ENCODE results near the gene ERC1.
A peak's percentile ranks its signal among the peaks of the same experiment; 100 is the strongest.

ERC1 gene

DNA sequence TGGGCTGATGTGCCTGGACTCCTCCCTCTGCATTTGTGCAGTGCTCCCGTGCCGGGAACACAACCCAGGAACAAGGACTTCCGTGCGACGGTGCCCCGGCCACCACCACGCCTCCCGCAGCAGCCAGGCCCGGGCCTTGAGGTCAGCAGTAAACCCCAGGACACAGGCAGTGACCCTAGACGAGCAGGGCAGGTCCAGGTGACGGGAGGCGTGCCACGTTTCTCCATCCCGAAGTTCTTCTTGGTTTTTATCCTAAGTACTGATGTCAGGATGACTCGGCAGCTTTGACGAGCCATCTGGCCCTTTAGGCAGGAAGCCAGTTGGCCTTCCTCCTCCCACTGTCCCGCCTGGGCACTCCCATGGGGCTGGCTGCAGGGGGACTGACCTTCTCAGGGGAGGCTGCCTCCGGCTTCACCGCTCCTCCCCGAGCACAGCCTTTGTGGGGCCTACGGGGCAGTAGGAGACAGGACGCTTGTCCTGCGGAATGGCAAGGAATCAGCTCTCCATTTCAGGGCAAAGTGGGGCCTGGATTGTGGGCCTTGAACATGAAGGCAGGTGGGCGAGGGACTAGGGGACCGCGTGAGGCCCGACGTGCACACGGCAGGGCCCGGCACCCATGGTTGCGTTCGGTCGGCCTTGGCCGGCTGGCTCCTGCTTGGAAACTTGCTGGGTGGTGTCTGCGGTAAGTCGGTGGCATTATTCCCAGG, 509.2 kb downstream of the ERC1 start:
- DNase-seq: no peak

GRCh38 chr12:1501001-1501400, 510.0 kb downstream of the ERC1 start:
- DNase-seq: no peak

DNA sequence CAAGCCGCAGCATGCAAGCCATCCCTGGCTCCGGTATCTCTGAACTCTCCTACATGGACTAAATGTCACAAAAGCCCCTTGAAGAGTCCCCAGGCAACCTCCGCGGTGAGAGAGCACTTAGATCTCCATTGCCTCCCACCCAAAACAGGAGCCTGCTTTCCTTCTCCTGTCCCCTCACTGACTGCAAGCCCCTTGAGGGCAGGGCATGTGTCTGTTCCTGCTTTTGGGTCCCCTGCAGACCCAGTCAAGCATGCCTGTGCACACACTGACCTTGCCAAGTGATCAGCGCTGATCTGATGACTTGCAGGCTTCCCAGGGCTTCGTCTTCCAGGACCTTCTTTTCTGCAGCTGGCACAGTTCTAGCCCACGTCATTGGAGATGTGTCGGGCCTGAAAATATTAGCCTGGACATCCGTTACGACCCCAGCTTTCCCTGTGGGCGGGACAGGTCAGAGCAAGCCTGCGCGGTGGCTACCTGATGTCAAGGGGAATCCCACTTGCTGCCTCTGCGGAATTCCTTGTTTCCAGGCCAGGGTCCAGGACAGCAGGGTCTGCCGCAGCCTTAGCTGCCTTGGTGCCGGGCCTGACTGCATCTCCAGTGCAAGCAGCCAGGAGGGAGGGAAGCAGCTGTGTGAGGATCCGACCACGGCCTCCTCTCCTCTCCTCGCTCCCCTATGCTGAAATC, 510.8 kb downstream of the ERC1 start:
- no peak for DNase-seq

GRCh38 chr12:1502379-1502720, 511.3 kb downstream of the ERC1 start:
- DNase-seq: no peak

DNA sequence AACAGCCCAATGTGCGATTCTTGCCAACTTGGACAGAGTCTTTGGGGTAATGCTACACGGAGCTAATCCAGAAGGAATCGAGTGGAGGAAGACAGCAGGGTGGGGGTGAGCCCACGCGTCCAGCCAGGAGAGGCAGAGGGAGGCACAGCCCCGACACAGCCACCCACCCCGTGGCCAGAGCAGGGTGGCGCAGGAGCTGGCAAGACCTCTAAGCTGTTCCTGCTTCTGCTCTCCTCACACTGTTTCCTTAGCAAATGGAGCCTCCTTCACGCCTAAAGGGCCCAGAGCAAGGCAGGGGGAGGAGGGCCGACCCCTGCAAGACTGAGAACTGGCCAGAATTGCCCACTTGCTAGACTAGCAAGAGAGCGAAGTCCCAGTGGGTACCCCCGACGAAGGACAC, 511.8 kb downstream of the ERC1 start:
- no peak for DNase-seq

DNA sequence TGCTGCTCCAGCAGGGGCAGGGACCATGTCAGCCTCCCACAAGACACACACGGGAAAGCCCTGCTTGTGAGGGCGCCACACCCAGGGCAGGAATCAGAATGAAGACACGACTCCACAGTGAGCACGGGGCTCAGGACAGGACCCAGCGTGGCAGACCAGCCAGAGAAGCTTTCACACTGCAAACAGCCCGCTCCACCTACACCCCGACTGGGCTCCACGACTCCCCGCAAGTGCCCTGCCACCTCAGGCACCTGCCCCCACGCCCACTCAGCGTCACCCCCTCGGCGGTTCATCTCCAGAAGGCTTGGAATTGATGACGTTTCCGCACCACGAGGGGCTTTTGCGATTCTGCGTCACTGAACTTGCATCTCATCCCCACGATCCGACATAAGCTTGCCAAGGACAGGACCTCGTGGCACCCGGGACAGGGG, 512.3 kb downstream of the ERC1 start:
- no peak for DNase-seq

GRCh38 chr12:1504304-1504894, 513.4 kb downstream of the ERC1 start:
- no peak for DNase-seq

DNA sequence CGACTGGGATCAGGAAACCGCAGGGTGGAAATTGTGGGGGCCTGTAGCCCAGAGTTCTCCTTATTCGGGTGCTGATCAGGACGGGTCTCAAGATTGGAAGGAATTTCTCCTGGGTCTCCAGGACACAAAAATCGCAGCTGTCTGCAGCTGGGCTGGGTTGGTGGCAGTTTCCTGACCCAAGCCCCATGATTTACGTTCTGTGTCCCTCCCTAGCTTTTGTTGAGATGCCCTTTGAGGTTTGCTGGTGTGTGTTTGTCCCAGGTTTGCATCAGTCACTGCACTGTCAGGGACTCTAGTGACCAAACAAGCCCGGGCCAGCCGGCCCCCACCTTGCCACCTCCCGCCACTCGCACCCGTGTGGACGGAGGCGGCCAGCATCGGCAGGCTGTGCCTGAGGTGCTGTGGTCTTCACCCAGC, 513.9 kb downstream of the ERC1 start:
- DNase-seq: no peak

- DNase-seq: no peak
Observed at GRCh38 chr12:1505576-1505975, 514.6 kb downstream of the ERC1 start.

DNA sequence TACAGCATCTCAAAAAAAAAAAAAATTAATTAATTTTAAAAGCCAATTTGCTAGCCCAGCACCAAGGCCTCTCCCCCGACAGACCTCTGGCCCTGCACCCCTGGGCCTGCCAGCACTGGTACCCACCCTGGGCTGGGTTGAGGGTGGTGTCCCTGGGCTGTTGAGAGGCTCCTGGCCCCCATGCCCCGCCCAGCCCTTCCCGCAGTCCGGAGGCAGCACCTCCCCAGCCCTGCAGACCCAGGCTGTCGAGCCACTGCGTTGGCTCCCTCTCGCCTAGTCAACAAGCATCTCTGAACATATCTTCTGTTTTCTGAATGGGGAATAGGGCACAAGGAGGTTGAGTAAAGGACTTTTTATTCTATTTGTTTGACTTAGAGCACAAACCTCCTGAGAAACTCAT, 516.3 kb downstream of the ERC1 start:
- DNase-seq: no peak

GRCh38 chr12:1509413-1510052, 518.5 kb downstream of the ERC1 start:
- no peak for DNase-seq

DNA sequence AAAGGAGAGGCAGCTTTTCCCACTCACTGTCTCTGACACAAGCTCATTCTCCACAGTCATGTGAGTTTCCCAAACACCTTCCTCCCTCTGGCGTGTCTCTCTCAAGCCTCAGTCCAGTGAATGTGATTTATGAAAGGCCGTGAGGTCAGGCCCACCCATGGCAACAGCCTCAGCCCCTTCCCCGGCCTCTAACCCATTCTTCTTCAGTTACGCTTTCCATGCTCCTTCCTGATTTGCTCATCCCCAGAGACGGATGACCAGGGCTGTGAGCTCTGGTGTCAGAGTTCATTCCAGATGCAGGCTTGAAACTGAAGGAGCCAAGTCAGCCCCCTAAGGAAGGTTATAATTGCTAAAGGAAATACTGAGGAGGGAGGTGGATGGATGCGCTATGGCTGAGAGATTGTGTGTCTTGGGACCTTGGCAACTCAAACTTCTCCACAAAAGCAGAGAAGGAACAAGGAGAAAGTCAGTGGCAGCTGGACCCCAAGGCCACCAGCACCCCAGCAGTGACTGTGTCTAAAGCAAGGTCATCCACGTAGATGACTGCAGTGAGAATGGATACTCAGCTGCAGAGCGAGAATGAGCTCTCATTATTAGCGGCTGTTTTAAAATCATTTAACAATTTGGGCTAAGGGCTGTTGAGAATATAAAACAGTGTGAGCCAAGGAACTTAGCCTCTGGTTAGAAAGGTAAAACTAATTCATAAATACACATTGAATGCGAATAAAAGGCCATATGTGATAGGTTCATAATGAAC, 519.2 kb downstream of the ERC1 start:
- DNase-seq: no peak

GRCh38 chr12:1515010-1515409, 524.0 kb downstream of the ERC1 start:
- no peak for DNase-seq

- no peak for DNase-seq
Observed at GRCh38 chr12:1515428-1515827, 524.4 kb downstream of the ERC1 start.

DNA sequence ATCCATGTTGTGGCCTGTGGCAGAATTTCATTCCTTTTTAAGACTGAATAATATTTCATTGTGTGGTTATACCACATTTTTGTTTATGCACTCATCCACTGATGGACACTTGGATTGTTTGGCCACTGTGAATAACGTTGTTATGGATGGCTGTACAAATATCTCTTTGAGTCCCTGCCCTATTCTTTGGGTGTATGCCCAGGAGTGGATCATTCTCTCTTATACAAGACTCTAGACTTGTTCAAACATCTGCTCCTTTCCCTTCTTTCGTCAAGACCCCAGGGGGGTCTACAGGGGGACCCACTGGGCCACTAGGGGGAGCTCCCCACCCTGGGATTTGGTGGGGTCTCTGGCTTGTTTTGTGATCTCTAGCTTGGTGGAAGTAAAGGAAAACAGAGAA, 526.0 kb downstream of the ERC1 start:
- no peak for DNase-seq

DNA sequence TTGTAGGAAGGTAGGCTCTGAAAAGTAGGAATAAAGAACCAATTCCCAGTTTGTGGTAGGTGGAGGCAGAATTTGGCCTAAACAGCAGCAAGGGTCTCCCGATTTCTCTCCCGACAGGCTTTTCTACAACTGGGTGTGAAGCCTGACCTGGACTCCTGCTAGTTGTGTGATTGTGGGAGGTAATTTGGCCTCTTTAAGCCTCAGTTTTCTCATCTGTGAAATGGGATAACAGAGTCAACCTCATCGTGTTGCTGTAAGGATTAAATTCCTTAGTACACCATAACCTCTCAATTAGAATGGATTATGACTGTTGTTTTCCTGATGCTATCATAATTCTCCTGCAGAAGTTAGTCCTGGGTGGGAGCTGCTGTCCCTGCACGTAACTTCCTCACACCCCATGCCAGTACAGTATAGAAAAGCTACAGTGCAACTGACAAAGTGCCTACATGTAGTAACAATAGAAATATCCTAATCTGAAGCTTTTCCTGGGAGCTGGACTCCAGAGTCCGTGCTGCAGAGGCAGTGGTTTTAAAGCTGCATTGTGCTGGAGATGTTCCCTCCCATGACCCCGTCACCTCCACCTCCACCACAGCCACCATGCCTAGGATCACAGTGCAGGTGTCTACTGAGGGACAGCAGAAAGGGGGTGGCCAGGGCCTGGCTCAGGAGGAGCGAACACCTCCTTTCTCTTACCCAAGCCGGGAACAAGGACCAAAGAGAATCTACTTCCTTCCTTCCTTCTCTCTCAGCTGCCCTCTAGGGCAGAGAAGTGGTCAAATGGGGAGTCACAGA, 526.9 kb downstream of the ERC1 start:
- DNase-seq: no peak

- DNase-seq: peak; percentile 59 to 72
Observed at GRCh38 chr12:1518591-1519516, 527.8 kb downstream of the ERC1 start.

DNA sequence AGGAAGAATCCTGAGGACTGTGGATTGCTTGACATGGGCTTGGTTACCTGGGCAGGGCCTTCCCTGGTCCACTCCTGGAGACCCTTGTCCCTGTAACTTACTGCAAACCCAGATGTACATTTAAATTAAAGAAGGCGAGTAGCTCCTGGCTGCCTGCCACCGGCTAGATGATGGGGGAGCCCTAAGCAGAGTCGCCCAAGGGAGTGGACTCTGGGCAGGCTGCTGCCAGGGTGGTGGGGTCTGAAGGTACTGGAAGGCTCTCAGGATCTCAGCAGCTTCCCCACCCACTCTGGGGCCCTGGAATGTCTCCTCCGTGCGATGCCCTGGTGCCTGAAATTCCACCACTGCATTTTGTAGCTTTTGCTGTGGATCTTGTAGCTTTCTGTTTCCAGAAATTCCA, 528.6 kb downstream of the ERC1 start:
- DNase-seq: no peak

GRCh38 chr12:1523046-1523445, 532.0 kb downstream of the ERC1 start:
- no peak for DNase-seq

- DNase-seq: no peak
Observed at GRCh38 chr12:1523558-1524050, 532.6 kb downstream of the ERC1 start.

GRCh38 chr12:1525858-1526257, 534.8 kb downstream of the ERC1 start:
- no peak for DNase-seq
